IPS DF 19.7 (cell line): ENCODE results near the gene ASNS.
"Not testable (repeated sequence)": the region's sequence is repeated elsewhere in the genome, so short reads cannot be mapped to it uniquely, and the experiment has no call there.

Experiments used
- DNase-seq: peaks from one replicate; pipeline ENCODE4 v3.0.0-alpha.2; 2013; ENCODE audit warnings: low read depth, low spot score

The ASNS gene, protein sequence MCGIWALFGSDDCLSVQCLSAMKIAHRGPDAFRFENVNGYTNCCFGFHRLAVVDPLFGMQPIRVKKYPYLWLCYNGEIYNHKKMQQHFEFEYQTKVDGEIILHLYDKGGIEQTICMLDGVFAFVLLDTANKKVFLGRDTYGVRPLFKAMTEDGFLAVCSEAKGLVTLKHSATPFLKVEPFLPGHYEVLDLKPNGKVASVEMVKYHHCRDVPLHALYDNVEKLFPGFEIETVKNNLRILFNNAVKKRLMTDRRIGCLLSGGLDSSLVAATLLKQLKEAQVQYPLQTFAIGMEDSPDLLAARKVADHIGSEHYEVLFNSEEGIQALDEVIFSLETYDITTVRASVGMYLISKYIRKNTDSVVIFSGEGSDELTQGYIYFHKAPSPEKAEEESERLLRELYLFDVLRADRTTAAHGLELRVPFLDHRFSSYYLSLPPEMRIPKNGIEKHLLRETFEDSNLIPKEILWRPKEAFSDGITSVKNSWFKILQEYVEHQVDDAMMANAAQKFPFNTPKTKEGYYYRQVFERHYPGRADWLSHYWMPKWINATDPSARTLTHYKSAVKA

DNA sequence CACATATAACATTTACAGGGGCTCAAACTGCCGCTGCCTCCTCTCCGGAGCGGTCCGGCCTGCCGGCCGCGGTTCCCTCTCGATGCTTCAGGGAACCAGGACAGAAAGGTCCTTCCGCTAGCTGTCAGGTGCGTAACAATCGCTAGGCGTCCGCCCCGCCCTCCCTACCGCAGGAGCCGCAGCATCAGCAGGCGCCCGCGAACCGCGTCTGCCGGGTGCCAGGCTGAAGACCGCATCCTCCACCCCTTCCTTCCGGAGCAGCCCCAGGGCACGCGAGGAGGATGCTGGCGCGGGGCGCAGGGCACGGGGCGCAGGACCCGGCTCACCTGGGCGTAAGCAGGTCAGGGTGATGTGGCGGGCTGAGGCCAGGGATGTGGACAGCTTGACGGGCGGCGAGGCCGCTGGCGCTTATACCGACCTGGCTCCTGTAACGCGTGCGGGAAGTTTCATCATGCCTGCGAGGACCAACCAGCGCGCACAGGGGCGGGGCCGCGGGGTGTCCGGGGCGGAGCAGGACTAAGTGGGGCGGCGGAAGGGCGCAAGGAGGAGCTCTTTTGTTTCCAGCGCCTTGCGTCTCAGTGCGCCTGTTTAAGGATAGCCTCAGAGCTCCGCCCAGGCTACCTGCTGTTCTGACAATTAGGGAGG lies at the start of gene ASNS:
ASNS (minus strand) TSS at position 384 of the 645 bp plus-strand sequence. CDS start 3,252 bp downstream, outside the sequence.
- peak; percentile 78 for DNase-seq

GRCh38 chr7:97921254-97921653 lies 49.0 kb upstream of the ASNS start:
- not testable (repeated sequence) for DNase-seq

- DNase-seq: not testable (repeated sequence)
These were observed 43.1 kb upstream of the ASNS start for GRCh38 chr7:97915267-97915666.

DNA sequence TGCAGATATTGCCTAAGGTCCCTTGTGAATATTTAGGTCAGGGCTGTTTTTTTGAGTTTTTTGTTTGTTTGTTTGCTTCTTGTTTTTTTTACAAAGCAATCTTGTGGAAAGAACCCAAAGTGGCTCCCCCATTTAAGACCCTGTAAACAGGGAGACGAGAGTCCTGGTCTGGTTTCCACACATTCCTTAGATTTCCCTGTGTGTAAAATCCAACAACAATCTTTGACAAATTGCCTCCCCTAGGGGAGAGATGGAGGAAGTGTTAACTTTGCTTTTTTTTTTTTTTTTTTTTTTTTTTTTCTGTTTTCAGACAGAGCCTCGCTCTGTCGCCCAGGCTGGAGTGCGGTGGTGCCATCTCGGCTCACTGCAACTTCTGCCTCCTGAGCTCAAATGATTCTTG lies 40.1 kb upstream of the ASNS start:
- not testable (repeated sequence) for DNase-seq

- DNase-seq: not testable (repeated sequence)
These were observed 24.7 kb upstream of the ASNS start for GRCh38 chr7:97896893-97897292.

DNA sequence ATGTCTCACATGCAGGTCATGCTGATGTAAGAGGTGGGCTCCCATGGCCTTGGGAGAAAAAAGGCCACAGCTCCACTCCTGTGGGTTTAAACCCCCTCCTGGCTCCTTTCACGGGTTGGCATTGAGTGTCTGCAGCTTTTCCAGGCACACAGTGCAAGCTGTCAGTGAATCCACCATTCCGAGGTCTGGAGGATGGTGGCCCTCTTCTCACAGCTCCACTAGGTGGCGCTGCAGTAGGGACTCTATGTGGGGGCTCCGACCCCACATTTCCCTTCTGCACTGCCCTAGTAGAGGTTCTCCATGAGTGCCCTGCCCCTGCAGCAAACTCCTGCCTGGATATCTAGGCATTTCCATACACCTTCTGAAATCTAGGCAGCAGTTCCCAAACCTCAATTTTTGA lies 19.5 kb upstream of the ASNS start:
- not testable (repeated sequence) for DNase-seq

DNA sequence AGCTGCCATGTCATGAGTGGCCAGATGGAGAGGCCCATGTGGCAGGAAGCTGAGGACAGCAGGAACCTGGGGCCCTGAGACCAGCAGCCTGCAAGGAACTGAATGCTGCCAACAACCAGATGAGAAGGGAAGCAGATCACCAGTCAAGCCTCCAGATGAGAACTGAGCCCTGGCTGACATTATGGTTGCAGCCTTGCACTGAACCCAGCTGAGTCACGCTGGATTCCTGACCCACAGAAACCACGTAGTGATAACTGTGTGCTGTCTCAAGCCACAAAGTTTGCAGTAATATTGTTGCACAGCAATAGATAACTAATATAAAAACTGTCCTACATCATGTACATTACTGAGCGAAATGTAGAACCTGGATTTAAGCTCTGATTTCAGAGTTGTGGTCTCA lies 7.3 kb upstream of the ASNS start:
- DNase-seq: not testable (repeated sequence)

- DNase-seq: not testable (repeated sequence)
These were observed 2.7 kb upstream of the ASNS start for GRCh38 chr7:97874894-97875293.

DNA sequence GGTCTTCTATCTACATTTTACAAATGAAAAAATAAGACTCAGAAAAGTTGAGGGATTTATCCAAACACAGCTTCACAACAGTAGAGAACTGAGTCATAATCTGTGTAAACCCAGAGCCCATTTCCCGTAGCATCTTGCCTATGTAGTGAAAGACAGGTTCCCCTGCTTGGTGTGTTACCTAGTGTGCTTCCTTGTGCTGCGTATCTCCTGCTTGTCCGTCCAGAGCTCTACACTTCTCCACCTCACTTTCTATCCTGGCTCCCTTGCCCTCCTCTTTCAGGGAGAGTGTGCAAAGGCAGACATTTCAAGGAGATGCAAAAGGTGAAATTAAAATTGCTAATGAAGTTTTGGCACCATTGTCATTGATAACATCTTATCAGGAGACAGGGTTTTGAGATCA lies 1.4 kb upstream of the ASNS start:
- DNase-seq: no peak

GRCh38 chr7:97871659-97872024 lies 566 bp downstream of the ASNS start:
- DNase-seq: no peak

DNA sequence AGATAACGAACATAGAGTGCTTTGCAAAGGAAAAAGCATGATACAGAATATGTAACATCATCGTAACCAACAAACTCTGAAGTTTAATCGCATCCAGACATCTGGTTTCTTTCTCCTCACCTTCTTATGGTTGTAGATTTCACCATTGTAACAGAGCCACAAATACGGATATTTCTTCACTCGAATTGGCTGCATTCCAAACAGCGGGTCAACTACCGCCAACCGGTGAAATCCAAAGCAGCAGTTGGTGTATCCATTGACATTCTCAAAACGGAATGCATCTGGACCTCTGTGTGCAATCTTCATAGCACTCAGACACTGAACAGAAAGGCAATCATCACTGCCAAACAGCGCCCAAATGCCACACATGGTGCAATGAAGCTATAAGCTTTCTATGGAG lies 3.4 kb downstream of the ASNS start:
- no peak for DNase-seq

DNA sequence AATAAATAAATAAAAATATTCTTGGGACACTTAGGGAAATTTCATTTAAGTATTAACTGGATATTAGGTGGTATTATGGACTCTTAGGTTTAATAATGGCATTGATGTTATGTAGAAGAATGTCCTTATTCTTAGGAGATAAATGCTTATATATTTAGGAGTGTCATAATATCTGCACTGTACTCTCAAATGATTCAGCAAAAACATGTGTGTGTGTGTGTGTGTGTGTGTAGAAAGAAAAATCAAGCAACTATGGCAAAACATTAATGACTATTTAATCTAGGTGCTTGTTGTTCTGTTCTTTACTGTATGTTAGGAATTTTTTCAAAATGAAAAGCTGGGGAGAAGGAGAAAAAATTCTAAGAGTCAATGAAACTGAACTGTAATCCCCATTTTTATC lies 3.9 kb downstream of the ASNS start:
- no peak for DNase-seq

- no peak for DNase-seq
These were observed 7.1 kb downstream of the ASNS start for GRCh38 chr7:97865104-97865503.

DNA sequence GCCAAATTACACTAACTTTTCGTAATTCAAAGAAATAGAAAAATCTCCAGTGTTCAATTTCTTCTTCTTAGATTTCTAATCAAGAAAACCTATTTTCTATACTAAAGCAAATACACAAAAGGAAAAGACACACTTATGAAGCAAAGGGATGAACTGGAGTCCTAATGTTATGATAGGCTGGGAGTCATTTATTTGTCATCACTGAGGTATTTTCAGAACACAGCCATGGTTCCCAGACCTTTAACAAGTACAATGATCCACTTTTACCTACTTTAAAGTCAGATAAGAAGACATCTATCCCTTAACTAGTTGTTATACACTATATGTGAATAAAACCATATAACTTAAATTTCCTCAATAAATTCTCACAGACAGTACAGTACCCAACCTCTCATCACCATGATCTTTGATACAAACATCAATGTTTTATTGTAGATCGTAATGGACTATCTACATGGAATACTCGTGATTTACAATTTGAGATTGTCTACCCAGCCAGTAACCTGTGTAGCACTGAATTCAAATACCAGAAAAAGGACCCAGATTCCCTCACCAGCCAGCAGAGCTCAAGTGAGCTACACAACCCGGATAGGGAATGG lies 12.5 kb downstream of the ASNS start:
- DNase-seq: no peak

DNA sequence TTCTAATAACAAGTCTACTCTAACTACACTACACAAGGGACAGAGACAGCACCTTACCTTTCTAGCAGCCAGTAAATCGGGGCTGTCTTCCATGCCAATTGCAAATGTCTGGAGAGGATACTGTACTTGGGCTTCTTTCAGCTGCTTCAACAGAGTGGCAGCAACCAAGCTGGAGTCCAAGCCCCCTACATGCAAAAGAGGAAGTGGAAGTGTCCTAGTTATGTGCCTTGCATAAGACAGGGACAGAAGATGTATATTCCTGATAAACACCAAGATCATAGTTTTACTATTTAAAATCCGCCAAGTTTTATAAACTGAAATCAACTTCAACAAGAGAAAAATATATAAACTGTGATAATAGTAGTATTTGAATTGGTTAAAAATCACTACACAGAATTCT lies 14.0 kb downstream of the ASNS start:
- no peak for DNase-seq

DNA sequence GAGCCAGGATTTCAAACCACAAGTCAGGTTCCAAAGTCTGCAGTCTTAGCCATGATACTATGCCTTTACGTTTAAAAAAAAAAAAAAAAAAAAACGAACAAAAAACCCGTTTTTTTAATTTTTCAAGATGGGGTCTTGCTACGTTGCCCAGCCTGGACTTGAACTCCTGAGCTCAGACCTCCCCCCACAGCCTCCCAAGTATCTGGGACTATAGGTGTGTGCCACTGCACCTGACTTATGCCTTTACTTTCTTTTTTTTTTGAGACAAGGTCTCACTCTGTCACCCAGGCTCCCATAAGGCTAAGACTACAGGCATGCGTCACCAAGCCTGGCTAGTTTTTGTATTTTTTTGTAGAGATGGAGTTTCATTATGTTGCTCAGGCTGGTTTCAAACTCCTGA lies 14.7 kb downstream of the ASNS start:
- DNase-seq: no peak

DNA sequence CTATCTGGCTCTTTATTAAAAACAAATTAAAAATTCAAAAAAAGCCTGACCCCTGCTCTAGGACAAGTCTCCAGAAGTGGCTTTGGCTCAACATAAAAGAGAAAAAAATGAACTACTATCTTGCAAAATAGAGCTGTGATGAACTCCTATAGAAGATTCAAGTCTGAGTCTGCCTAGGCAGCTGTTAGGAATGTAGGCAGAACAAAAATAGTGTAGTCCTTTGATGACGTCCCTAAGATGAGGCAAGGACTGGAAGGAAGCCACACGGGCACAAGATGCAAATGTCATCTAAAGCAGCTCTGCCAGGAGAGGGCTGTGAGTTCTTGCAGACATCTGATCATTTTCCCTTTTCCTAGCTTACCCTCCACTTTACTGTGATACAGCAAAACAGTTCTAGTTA lies 20.5 kb downstream of the ASNS start:
- DNase-seq: no peak

DNA sequence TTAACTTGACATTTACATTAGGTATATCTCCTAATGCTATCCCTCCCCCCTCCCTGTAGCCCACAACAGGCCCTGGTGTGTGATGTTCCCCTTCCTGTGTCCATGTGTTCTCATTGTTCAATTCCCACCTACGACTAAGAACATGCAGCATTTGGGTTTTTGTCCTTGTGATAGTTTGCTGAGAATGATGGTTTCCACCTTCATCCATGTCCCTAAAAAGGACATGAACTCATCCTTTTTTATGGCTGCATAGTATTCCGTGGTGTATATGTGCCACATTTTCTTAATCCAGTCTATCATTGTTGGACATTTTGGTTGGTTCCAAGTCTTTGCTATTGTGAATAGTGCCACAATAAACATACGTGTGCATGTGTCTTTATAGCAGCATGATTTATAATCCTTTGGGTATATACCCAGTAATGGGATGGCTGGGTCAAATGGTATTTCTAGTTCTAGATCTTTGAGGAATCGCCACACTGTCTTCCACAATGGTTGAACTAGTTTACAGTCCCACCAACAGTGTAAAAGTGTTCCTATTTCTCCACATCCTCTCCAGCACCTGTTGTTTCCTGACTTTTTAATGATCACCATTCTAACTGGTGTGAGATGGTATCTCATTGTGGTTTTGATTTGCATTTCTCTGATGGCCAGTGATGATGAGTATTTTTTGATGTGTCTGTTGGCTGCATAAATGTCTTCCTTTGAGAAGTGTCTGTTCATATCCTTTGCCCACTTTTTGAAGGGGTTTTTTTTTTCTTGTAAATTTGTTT lies 21.8 kb downstream of the ASNS start:
- DNase-seq: not testable (repeated sequence)

GRCh38 chr7:97847791-97848190 lies 24.4 kb downstream of the ASNS start:
- DNase-seq: no peak

GRCh38 chr7:97846945-97847344 lies 25.3 kb downstream of the ASNS start:
- no peak for DNase-seq

DNA sequence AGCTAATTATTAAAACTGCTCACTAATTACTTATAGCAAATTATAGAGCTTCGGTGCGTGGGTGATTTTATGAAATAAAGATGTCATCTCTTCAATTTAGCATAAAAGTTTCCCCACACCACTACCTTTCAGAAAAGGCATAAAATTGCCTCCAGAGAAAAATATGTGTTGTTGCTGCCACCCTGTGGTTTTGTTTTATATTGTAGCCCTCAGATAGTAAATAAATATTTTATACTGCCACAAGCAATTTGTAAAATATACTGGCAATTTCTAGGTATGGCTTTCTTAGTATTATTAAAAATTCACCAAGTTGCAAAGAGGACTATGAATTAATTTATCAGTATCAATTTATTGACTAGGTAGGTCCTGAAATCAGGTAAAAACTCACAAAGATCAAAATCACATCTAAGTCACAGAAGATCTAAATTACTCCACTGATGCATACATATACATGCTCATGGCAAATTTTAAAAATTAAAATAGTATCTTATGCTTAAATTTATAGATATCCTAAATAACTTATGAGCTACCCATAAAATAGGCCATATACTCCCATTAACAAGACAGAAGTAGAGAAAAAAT lies 26.5 kb downstream of the ASNS start:
- no peak for DNase-seq
